T1000 (cell line): Measurements from ENCODE around the gene RAB30.

Experiments
- DNase-seq: peaks from one replicate; lab custom pipeline; 2025; ENCODE audit warnings: mixed read lengths; lab: John Stamatoyannopoulos, UW

The RAB30 gene

DNA sequence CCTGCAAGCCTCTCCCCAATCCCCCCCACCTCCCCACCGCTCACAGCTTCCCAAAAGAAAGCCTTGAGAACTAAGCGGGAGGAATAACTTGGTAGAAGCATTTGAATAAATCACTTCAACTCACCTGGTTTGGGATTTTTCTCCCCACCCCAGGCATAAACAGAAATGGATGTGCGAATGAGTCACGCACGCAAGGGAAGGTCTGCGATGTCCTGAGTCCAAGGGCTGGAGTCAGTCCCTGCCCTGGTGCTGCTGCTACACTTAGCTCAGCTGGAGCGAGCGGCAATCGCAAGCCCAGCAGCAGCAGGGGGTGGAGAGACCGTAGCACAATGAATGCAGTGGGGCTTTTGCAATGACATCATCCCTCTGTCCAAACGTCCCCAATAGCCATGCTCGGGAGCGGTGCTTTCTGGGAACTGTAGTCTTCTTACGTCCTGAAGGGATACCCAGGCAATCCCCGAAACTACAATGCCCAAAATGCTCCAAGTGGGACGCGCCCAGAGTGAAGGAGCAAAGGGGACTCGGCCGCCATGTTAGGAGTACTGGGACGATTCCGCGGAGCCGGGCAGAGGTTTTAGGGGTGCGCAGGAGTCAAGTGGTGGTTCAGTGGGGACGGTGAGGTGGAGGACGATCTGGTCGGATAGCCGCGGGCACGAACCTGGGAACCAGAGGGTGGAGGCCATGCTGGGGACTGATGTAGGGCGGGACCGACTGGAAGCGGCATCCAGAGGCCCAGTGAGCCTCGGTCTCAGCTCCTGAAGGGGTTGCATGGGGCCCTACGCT, at the start of gene RAB30:
RAB30 (minus strand) TSS at position 331 of the 783 bp plus-strand sequence. CDS start 74,581 bp downstream, outside the sequence.
- DNase-seq, result peak; percentile 90

GRCh38 chr11:83120327-83120726, 48.6 kb upstream of the RAB30 start:
- DNase-seq, result no peak

GRCh38 chr11:83119216-83119615, 47.5 kb upstream of the RAB30 start:
- DNase-seq, result no peak

DNA sequence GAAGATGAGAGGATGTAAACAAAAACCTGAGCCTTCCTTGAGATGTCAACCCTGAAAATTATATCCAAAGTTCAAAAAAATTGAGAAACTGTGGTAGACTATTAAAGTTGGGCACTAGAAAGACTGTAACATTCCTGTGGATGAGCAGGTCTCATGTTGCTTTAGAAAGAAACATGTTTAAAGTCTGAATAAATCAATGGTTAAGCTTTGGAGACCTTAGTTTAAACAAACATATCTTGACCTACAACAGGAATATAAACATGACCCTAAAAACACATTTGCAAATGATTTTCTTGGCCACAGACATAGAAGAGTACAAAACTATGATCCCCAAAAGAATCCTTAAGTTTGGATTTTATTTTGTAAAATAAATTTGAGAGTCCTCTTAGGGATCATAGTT, 47.1 kb upstream of the RAB30 start:
- no peak for DNase-seq

- no peak for DNase-seq
These were observed 44.4 kb upstream of the RAB30 start for GRCh38 chr11:83116015-83116641.

DNA sequence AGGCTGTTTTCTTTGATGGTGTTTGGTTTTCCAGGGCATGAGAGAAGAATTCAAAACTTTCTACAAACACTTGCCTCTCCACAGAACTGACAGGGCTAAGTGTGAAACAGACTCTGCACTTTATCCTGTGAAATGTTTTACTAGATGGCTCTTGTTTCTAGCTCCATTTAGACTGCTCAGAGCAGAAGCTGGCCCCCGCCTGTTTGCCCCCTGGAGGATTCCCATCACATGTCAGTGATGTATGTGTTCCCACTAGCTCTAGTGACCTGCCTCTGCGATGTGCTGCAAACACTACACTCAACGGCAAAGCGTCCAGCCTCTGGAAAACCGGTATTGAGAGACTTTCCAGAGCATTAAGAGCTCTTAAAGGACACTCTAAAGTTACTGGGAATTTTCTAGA, 43.9 kb upstream of the RAB30 start:
- DNase-seq, result no peak

DNA sequence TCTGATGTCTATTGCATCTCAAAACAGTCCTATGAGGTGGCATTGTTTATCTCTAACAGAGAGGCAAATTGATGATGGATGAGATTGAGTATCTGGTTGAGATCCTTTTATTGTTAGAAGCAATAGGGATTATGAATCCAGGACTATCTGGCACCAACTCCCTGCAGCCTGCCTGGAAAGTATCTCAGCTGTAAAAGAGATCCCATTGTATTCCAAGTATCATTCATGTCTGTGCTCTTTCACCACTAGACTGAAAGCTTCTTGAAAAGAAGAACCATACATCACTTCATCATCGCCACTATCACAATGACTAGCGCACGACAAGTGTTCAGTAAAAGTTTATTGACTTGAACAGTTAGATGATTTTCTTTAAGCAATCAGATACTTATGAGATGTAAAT, 43.3 kb upstream of the RAB30 start:
- no peak for DNase-seq

DNA sequence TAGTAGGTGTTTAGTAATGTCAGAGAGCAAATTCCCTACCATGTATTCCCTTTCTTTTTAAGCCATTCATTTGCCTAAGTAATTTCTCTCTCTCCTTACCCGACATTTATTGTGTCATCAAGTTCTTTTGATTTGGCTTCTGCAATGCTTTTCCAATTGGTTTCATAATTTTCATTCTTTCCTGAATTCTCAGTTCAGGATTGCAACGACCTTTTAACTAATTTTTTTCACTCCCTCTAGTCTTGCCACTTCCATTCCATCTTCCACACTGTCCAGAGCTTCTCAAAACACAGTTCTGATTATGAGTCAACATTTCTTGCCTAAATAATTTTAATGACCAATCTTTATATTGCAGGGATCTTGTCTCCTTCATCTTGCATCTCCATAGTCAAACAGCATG, 41.2 kb upstream of the RAB30 start:
- DNase-seq, result no peak

DNA sequence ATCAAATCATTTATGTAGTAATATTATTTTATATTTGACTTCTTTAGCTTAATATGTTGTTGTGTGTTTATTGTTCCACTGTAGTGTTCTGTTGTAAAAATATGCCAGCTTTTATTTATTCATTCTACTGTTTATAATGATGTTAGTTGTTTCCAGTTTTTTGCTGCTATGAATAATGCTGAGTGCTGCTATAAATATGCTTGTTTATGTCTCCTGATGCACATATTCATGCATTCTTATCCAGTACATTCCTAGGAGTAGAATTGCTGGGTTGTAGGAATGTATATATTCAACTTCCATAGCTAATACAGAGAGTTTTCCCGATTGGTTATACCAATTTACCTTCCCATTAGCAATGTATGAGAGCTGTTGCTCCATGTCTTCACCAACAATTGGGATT, 33.5 kb upstream of the RAB30 start:
- no peak for DNase-seq

- no peak for DNase-seq
These were observed 31.1 kb upstream of the RAB30 start for GRCh38 chr11:83102834-83103233.

DNA sequence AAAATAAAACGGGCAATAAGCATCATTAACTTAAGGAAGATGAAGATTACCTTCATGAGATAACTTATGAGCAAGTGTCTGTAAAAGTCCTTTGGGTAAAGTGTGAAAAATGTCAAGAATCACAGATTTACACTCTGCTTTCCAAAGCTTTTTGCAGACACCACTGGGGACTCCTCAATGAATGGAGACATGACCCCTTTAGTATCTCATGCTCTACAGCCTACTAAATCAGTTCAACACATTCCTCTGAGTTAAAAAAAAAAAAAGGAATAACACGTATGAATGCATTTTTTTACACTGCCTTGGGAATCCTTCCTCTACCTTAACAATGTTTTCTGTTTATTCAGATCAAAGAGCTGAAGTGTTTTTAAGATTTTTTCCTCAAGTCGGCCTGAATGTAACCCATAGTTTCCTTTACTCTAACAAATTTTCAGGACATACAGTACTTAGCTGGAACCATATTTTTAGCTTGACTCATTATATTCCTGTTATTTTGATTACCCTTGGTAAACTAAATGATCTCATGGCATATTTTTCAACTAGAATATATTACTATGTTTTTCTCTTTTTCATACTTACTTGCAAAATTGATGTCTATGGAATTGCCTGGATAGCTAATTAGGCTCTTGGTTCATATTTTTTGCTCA, 25.9 kb upstream of the RAB30 start:
- no peak for DNase-seq

DNA sequence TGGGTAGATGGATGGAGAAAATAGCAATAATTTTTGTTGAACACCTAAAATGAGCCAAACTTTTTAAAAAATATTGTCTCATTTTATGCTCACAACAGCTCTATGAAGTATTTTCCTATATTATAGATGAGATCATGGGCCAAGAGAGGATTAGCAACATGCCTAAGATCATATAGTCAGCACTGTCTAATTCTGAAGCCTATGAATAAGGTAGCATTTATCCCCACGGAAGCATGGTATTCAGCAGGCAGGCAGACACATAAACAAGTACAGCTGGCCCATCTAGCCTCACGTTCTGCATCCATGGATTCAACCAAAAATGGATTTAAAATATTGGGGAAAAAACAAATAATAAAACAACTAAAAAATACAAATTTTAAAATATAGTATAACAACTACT, 21.9 kb upstream of the RAB30 start:
- DNase-seq, result no peak

- no peak for DNase-seq
These were observed 21.0 kb upstream of the RAB30 start for GRCh38 chr11:83092488-83093384.

DNA sequence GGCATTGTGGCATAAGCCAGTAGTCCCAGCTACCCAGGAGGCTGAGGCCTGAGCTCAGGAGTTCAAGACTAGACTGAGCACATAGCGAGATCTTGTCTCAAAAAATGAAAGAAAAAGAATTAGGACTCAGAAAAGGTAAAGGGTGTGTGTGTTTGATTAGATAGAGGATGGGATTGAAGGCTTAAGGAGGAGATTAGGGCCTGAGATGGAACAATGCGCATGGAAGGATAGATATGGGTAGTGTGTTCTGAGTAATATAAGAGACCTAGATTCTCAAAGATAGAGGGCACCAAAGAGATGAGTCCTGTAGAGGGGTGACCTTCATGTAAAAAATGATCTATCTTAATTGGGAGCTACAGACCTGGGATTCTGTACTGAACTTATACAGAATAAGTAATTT, 17.3 kb upstream of the RAB30 start:
- no peak for DNase-seq

GRCh38 chr11:83087035-83087434, 15.3 kb upstream of the RAB30 start:
- DNase-seq, result no peak

DNA sequence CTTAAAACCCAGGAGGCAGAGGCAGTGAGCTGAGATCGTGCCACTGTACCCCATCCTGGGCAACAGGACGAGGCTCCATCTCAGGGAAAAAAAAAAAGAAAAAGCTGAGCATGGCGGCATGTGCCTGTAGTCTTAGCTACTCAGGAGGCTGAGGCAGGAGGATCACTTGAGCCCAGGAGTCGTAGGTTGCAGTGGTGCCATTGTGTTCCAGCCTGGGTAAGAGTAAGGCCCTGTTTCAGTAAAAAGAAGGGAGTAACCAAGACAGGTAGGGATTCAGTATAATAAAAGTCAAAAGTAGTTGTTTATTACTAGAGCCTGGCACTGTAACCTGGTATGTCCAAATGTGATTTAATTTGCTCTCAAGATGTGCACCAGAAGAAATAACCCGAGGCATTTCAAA, 8.1 kb upstream of the RAB30 start:
- DNase-seq, result no peak

GRCh38 chr11:83078269-83078668, 6.6 kb upstream of the RAB30 start:
- DNase-seq, result no peak

DNA sequence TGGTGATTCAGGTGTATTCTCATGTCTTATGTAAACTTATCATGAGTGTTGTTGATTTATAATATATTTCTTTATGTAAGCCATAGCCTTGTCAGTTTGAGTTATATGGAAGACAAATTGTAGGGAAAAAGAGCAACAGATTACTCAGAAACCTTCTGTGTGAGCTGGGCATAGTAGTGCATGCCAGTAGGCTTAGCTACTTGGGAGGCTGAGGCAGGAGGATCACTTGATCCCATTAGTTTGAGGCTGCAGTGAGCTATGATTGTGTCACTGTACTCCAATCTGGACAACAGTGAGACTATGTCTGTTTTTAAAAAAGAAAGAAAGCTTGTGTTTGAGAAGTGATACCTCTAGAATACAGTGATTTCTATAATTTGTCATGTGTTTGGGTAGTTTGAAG, 2.2 kb upstream of the RAB30 start:
- no peak for DNase-seq

- DNase-seq, result no peak
These were observed 1.6 kb upstream of the RAB30 start for GRCh38 chr11:83073258-83073657.

- no peak for DNase-seq
These were observed 899 bp upstream of the RAB30 start for GRCh38 chr11:83072350-83073242.
